OCI-LY1 (cell line): ENCODE data around the gene GLDN.

Source experiments
- H2AFZ ChIP-seq: fragments of 200-600 bp; sonication (generic), shearing (Covaris generic); 2 replicates; pipeline ENCODE4 v1.6.0; 2014; ENCODE audit warnings: antibody characterized with exemption, mild to moderate bottlenecking, low read length
- H3F3A ChIP-seq: fragments of 200-600 bp; sonication (generic), shearing (Covaris generic); 2 replicates; pipeline ENCODE4 v1.6.0; 2014; ENCODE audit warnings: mild to moderate bottlenecking, antibody characterized with exemption, low read length, moderate library complexity; ENCODE audit not compliant: insufficient read depth
- H3K27ac ChIP-seq: fragments of 200-600 bp; sonication (generic); 2 replicates; pipeline ENCODE4 v1.5.1; 2014; ENCODE audit warnings: low read length, mixed run types, mild to moderate bottlenecking, low read depth; ENCODE audit not compliant: poor library complexity, severe bottlenecking
- H3K27me3 ChIP-seq: fragments of 200-600 bp; sonication (generic); 2 replicates; pipeline ENCODE4 v1.6.0; 2014; ENCODE audit warnings: antibody characterized with exemption, mild to moderate bottlenecking, low read length, moderate library complexity; ENCODE audit not compliant: insufficient read depth
- H3K36me3 ChIP-seq: fragments of 200-600 bp; sonication (generic); 2 replicates; pipeline ENCODE4 v1.6.1; 2014; ENCODE audit warnings: mild to moderate bottlenecking, antibody characterized with exemption, low read length, moderate library complexity, mixed read lengths; ENCODE audit not compliant: insufficient read depth
- H3K4me1 ChIP-seq: fragments of 200-600 bp; sonication (generic); 2 replicates; pipeline ENCODE4 v1.5.1; 2014; ENCODE audit warnings: mild to moderate bottlenecking, low read length, moderate library complexity; ENCODE audit not compliant: insufficient read depth, severe bottlenecking
- H3K4me2 ChIP-seq: fragments of 200-600 bp; sonication (generic), shearing (Covaris generic); 2 replicates; pipeline ENCODE4 v1.6.1; 2014; ENCODE audit warnings: low read length
- H3K4me3 ChIP-seq: fragments of 200-600 bp; sonication (generic); 2 replicates; pipeline ENCODE4 v1.5.1; 2014; ENCODE audit warnings: low read length, low read depth, mild to moderate bottlenecking, mixed read lengths; ENCODE audit not compliant: poor library complexity, severe bottlenecking
- H3K79me2 ChIP-seq: fragments of 200-600 bp; shearing (Covaris generic); 2 replicates; pipeline ENCODE4 v1.6.1; 2016; ENCODE audit warnings: mixed run types, low read length, mixed read lengths; ENCODE audit not compliant: insufficient read depth
- H3K9ac ChIP-seq: fragments of 200-600 bp; sonication (generic), shearing (Covaris generic); 2 replicates; pipeline ENCODE4 v1.6.1; 2014; ENCODE audit warnings: mild to moderate bottlenecking, low read length, mixed read lengths
- H3K9me2 ChIP-seq: fragments of 200-600 bp; sonication (generic), shearing (Covaris generic); 2 replicates; pipeline ENCODE4 v1.6.1; 2014; ENCODE audit warnings: low read depth, mild to moderate bottlenecking, low read length, mixed read lengths
- H3K9me3 ChIP-seq: fragments of 200-600 bp; shearing (Covaris generic); 2 replicates; pipeline ENCODE4 v1.6.1; 2014; ENCODE audit warnings: low read length, mixed read lengths
- H4K20me1 ChIP-seq: fragments of 200-600 bp; sonication (generic), shearing (Covaris generic); 2 replicates; pipeline ENCODE4 v1.6.0; 2016; ENCODE audit warnings: mild to moderate bottlenecking, low read length; ENCODE audit not compliant: insufficient read depth
- EZH2 ChIP-seq: fragments of 200-600 bp; sonication (generic), shearing (Covaris generic); IDR thresholded peaks from 2 replicates; pipeline ENCODE4 v1.8.0; 2017; ENCODE audit warnings: borderline replicate concordance, mixed run types, mild to moderate bottlenecking, antibody characterized with exemption, low read length, moderate library complexity, mixed read lengths
- TF ChIP-seq, protein P1 (sequence below): fragments of 200-600 bp; sonication (generic), shearing (Covaris generic); IDR thresholded peaks from 2 replicates; pipeline ENCODE4 v1.5.1; 2017; ENCODE audit warnings: mild to moderate bottlenecking, antibody characterized with exemption, low read length, moderate library complexity, mixed read lengths

The GLDN gene

DNA sequence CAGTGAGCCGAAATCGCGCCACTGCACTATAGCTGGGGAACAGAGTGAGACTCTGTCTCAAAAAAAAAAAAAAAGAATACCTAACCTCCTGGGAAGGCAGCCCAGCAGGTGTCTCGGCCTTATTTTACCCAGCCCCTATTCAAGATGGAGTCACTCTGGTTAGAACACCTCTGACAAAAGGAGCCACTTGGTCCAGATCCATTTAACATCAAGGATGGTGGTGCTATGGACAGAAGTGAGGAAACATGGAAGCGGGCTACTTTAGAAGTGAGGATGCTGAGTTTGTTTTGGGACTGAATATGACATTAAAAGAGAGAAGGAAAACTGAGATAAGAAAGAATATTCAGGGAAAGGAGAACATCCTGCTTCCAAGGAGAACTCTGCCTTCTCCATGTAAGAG is 14.7 kb downstream of the GLDN start:
- no peaks in the 10 kb centered on the region for H4K20me1 ChIP-seq
- TF ChIP-seq EZH2, result no peak
- TF ChIP-seq, protein P1, sequence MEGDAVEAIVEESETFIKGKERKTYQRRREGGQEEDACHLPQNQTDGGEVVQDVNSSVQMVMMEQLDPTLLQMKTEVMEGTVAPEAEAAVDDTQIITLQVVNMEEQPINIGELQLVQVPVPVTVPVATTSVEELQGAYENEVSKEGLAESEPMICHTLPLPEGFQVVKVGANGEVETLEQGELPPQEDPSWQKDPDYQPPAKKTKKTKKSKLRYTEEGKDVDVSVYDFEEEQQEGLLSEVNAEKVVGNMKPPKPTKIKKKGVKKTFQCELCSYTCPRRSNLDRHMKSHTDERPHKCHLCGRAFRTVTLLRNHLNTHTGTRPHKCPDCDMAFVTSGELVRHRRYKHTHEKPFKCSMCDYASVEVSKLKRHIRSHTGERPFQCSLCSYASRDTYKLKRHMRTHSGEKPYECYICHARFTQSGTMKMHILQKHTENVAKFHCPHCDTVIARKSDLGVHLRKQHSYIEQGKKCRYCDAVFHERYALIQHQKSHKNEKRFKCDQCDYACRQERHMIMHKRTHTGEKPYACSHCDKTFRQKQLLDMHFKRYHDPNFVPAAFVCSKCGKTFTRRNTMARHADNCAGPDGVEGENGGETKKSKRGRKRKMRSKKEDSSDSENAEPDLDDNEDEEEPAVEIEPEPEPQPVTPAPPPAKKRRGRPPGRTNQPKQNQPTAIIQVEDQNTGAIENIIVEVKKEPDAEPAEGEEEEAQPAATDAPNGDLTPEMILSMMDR, result no peak
- no peaks in the 10 kb centered on the region for H3K79me2 ChIP-seq
- H2AFZ ChIP-seq, result no peak overlapping the region
- no peaks in the 10 kb centered on the region for H3K9me3 ChIP-seq
- H3F3A ChIP-seq, result no peaks in the 10 kb centered on the region
- H3K36me3 ChIP-seq, result no peaks in the 10 kb centered on the region
- no peak overlapping the region for H3K4me3 ChIP-seq
- no peaks in the 10 kb centered on the region for H3K4me1 ChIP-seq
- H3K9ac ChIP-seq, result no peak overlapping the region
- H3K27me3 ChIP-seq, result no peaks in the 10 kb centered on the region
- no peak overlapping the region for H3K27ac ChIP-seq
- H3K4me2 ChIP-seq, result no peak overlapping the region
- H3K9me2 ChIP-seq, result no peaks in the 10 kb centered on the region

DNA sequence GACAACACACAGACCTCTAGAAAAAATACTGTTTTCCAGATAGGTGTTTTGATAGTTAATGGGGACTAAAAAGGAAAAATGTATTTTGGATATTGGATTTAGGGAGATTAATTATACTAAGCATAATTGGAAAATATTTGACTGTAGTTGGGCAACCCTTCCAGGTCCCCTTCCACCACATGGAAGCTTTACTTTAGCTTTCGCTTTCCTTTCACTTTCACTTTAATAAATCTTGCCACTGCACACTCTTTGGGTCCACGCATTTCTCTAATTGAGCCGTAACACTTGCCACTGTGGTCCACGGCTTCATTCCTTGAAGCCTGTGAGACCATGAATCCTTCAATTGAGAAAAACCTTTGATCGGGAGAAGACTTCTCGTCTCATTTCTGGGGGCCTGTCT is 15.5 kb downstream of the GLDN start:
- TF ChIP-seq, protein P1, result no peak
- TF ChIP-seq EZH2, result no peak
- H3F3A ChIP-seq, result no peaks in the 10 kb centered on the region
- H3K4me3 ChIP-seq, result no peak overlapping the region
- H3K4me2 ChIP-seq, result no peak overlapping the region
- H4K20me1 ChIP-seq, result no peaks in the 10 kb centered on the region
- no peaks in the 10 kb centered on the region for H3K79me2 ChIP-seq
- no peaks in the 10 kb centered on the region for H3K27me3 ChIP-seq
- H3K36me3 ChIP-seq, result no peaks in the 10 kb centered on the region
- no peak overlapping the region for H3K9ac ChIP-seq
- H3K27ac ChIP-seq, result no peak overlapping the region
- H2AFZ ChIP-seq, result no peak overlapping the region
- no peaks in the 10 kb centered on the region for H3K4me1 ChIP-seq
- no peaks in the 10 kb centered on the region for H3K9me2 ChIP-seq
- no peaks in the 10 kb centered on the region for H3K9me3 ChIP-seq

DNA sequence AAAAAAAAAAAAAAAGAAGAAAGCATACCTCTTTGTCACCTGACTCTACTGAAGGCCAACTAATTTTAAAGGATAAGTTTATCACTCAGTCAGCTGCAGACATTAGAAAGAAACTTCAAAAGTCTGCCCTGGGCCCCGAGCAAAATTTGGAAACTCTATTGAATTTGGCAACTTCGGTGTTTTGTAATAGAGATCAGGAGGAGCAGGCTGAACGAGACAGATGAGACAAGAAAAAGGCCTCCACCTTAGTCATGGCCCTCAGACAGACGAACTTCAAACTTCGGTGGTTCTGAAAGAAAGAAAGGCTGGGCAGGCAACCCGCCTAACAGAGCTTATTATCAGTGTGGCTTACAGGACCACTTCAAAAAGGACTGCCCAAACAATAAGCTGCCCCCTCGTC is 18.5 kb downstream of the GLDN start:
- H3K4me2 ChIP-seq, result no peak overlapping the region
- H3K36me3 ChIP-seq, result no peaks in the 10 kb centered on the region
- no peaks in the 10 kb centered on the region for H3K27me3 ChIP-seq
- no peaks in the 10 kb centered on the region for H3F3A ChIP-seq
- no peak overlapping the region for H3K4me3 ChIP-seq
- no peaks in the 10 kb centered on the region for H3K9me2 ChIP-seq
- H3K79me2 ChIP-seq, result no peaks in the 10 kb centered on the region
- no peak overlapping the region for H3K9ac ChIP-seq
- H3K9me3 ChIP-seq, result no peaks in the 10 kb centered on the region
- no peak for TF ChIP-seq EZH2
- TF ChIP-seq, protein P1, result no peak
- H3K4me1 ChIP-seq, result no peaks in the 10 kb centered on the region
- no peak overlapping the region for H3K27ac ChIP-seq
- no peaks in the 10 kb centered on the region for H4K20me1 ChIP-seq
- H2AFZ ChIP-seq, result no peak overlapping the region
